Measurements from ENCODE around the gene PTH1R. TPM values are rescaled to one million over a fixed set of nuclear protein-coding genes. Genes with fewer than 3 reads are reported as not detected.

The PTH1R gene
- total RNA-seq, 4 donors from 2014 or later: 1.1 to 4.2 (median 3.0) TPM

- no peak for DNase-seq (ENCODE audit: low spot score in 2 of 2)
- TF ChIP-seq POLR2A (IDR thresholded peaks at IDR 0.05) (no peak), CTCF (IDR thresholded peaks at IDR 0.05) (no peak), POLR2AphosphoS5 (IDR thresholded peaks at IDR 0.05) (no peak), EP300 (IDR thresholded peaks at IDR 0.05) (no peak)
Observed at GRCh38 chr3:46931631-46932331, 54.3 kb downstream of the PTH1R start.

GRCh38 chr3:46932455-46933225 lies 55.1 kb downstream of the PTH1R start:
- H3K27me3 ChIP-seq: no peaks in the 10 kb centered on the region
- TF ChIP-seq EP300 (IDR thresholded peaks at IDR 0.05) (no peak), CTCF (IDR thresholded peaks at IDR 0.05) (no peak), POLR2AphosphoS5 (IDR thresholded peaks at IDR 0.05) (no peak), POLR2A (IDR thresholded peaks at IDR 0.05) (no peak)
- peaks cover 6% of the 10 kb centered on the region for H3K36me3 ChIP-seq
- no peaks in the 10 kb centered on the region for H3K9me3 ChIP-seq
- peaks cover 86% of the 10 kb centered on the region for H3K4me1 ChIP-seq
- WGBS: 56% methylated on average over 5 of the region's 7 CpGs
- no peak for DNase-seq (ENCODE audit: low spot score in 2 of 2)
- no peak overlapping the region for H3K4me3 ChIP-seq
- H3K27ac ChIP-seq: peak overlapping the region; percentile 57

More at GRCh38 chr3:46931631-46932331, 54.3 kb downstream of the PTH1R start:
- Histone ChIP-seq H3K27me3 (no peaks in the 10 kb centered on the region), H3K4me1 (peaks cover 94% of the 10 kb centered on the region), H3K9me3 (no peaks in the 10 kb centered on the region), H3K4me3 (no peak overlapping the region), H3K27ac (peak overlapping the region; percentile 57), H3K36me3 (no peaks in the 10 kb centered on the region)
- 35% methylated on average over 6 of the region's 6 CpGs for WGBS

- WGBS: 65% methylated on average over 6 of the region's 6 CpGs
- H3K4me3 ChIP-seq: no peak overlapping the region
Observed at GRCh38 chr3:46933261-46933660, 55.7 kb downstream of the PTH1R start.

GRCh38 chr3:46934072-46934471 lies 56.6 kb downstream of the PTH1R start:
- Histone ChIP-seq H3K9me3 (no peaks in the 10 kb centered on the region), H3K36me3 (peaks cover 18% of the 10 kb centered on the region), H3K4me3 (no peak overlapping the region), H3K27ac (peak overlapping the region; percentile 81), H3K4me1 (peaks cover 77% of the 10 kb centered on the region), H3K27me3 (no peaks in the 10 kb centered on the region)
- 30% methylated on average over 2 of the region's 2 CpGs for WGBS
- TF ChIP-seq POLR2A (IDR thresholded peaks at IDR 0.05): no peak
- no peak for TF ChIP-seq POLR2AphosphoS5 (IDR thresholded peaks at IDR 0.05)
- TF ChIP-seq CTCF (IDR thresholded peaks at IDR 0.05): no peak
- no peak for TF ChIP-seq EP300 (IDR thresholded peaks at IDR 0.05)
- DNase-seq (ENCODE audit: low spot score in 2 of 2): no peak

More at GRCh38 chr3:46933261-46933660, 55.7 kb downstream of the PTH1R start:
- peak overlapping the region; percentile 57 for H3K27ac ChIP-seq
- peaks cover 12% of the 10 kb centered on the region for H3K36me3 ChIP-seq
- H3K27me3 ChIP-seq: no peaks in the 10 kb centered on the region
- no peaks in the 10 kb centered on the region for H3K9me3 ChIP-seq
- DNase-seq (ENCODE audit: low spot score in 2 of 2): no peak
- TF ChIP-seq POLR2A (IDR thresholded peaks at IDR 0.05): no peak
- no peak for TF ChIP-seq POLR2AphosphoS5 (IDR thresholded peaks at IDR 0.05)
- TF ChIP-seq EP300 (IDR thresholded peaks at IDR 0.05): no peak
- no peak for TF ChIP-seq CTCF (IDR thresholded peaks at IDR 0.05)
- H3K4me1 ChIP-seq: peaks cover 82% of the 10 kb centered on the region

Measured in suprapubic skin (tissue), 4 donors.